Thymus (tissue), 11 donors: ENCODE measurements around the gene CACTIN. TPM values are rescaled to one million over a fixed set of nuclear protein-coding genes. Genes with fewer than 3 reads are reported as not detected.

Source experiments
- DNase-seq, 9 donors: peaks; one replicate each; pipeline ENCODE4 v3.0.0-alpha.2; 2013; ENCODE audit warnings: low spot score in 9 of 9, low read depth in 6 of 9, missing footprints in 1 of 9
- H3K27ac ChIP-seq, 2 donors: one replicate each; pipeline ENCODE4 v1.5.1; 2013; ENCODE audit warnings: control low read depth in 1 of 2, low read depth in 1 of 2, low read length in 1 of 2, mild to moderate bottlenecking in 1 of 2, moderate library complexity in 1 of 2
- H3K27me3 ChIP-seq, 2 donors: one replicate each; pipeline ENCODE4 v1.5.1; 2013; ENCODE audit warnings: low read length in 1 of 2; ENCODE audit not compliant: control insufficient read depth in 2 of 2, insufficient read depth in 1 of 2
- H3K36me3 ChIP-seq, 2 donors: one replicate each; pipeline ENCODE4 v1.5.1; 2013; ENCODE audit warnings: low read length in 1 of 2, mild to moderate bottlenecking in 1 of 2, moderate library complexity in 1 of 2; ENCODE audit not compliant: control insufficient read depth in 2 of 2, insufficient read depth in 2 of 2
- H3K4me1 ChIP-seq, 2 donors: one replicate each; pipeline ENCODE4 v1.5.1; 2013; ENCODE audit warnings: low read length in 2 of 2; ENCODE audit not compliant: control insufficient read depth in 2 of 2, insufficient read depth in 2 of 2
- H3K4me3 ChIP-seq, 2 donors: one replicate each; pipeline ENCODE4 v1.5.1; 2013; ENCODE audit warnings: low read length in 2 of 2, control low read depth in 1 of 2, mild to moderate bottlenecking in 1 of 2
- H3K9me3 ChIP-seq, 2 donors: one replicate each; pipeline ENCODE4 v1.5.1; 2013; ENCODE audit warnings: low read length in 1 of 2, mild to moderate bottlenecking in 1 of 2; ENCODE audit not compliant: control insufficient read depth in 2 of 2, insufficient read depth in 1 of 2
- WGBS: extraction: QIAGEN DNeasy Blood & Tissue Kit; methylation state at CpG from one replicate; pipeline ENCODE4 v1.1.7; 2013; 5-methylcytosine and 5-hydroxymethylcytosine counted together
- polyA plus RNA-seq: library from polyadenylated mRNA; stranded (reverse); fragments of 200-250 nt; gene quantifications from one replicate; pipeline ENCODE4 v1.2.3, GENCODE V29; 2013
- total RNA-seq: library from RNA; stranded (reverse); fragments of 120-200 nt; gene quantifications from one replicate; pipeline ENCODE4 v1.2.4, GENCODE V29; 2013
- donor health status: healthy.

The CACTIN gene
- total and polyA plus RNA-seq, 2 donors, result 20.4 to 24.4 TPM

- no peaks in the 10 kb centered on the region for H3K27me3 ChIP-seq
- H3K9me3 ChIP-seq, result peaks cover 0 to under 1% of the 10 kb centered on the region in 2 donors
- 96% methylated on average over 28 of the region's 28 CpGs for WGBS
- DNase-seq, result no peak
- H3K27ac ChIP-seq, result no peak overlapping the region
- no peak overlapping the region for H3K4me3 ChIP-seq
- no peaks in the 10 kb centered on the region for H3K4me1 ChIP-seq
- H3K36me3 ChIP-seq, result peaks cover 25 to 48% of the 10 kb centered on the region in 2 donors
Measured at GRCh38 chr19:3643674-3644313, 17.2 kb upstream of the CACTIN start.

GRCh38 chr19:3642987-3643673 lies 16.5 kb upstream of the CACTIN start:
- Histone ChIP-seq H3K9me3 (peaks cover 0 to 2% of the 10 kb centered on the region in 2 donors), H3K4me1 (no peaks in the 10 kb centered on the region), H3K27ac (no peak overlapping the region), H3K4me3 (no peak overlapping the region), H3K36me3 (peaks cover 31 to 49% of the 10 kb centered on the region in 2 donors), H3K27me3 (no peaks in the 10 kb centered on the region)
- WGBS, result 97% methylated on average over 36 of the region's 36 CpGs
- no peak for DNase-seq

- no peak for DNase-seq
- Histone ChIP-seq H3K27ac (no peak overlapping the region), H3K4me1 (no peaks in the 10 kb centered on the region), H3K27me3 (no peaks in the 10 kb centered on the region), H3K4me3 (no peak overlapping the region), H3K36me3 (peaks cover 33 to 52% of the 10 kb centered on the region in 2 donors), H3K9me3 (peaks cover 0 to 2% of the 10 kb centered on the region in 2 donors)
- WGBS, result 98% methylated on average over 17 of the region's 17 CpGs
Measured at GRCh38 chr19:3642296-3642695, 15.7 kb upstream of the CACTIN start.

GRCh38 chr19:3641515-3642269 lies 15.1 kb upstream of the CACTIN start:
- no peak for DNase-seq
- WGBS, result 98% methylated on average over 28 of the region's 28 CpGs
- Histone ChIP-seq H3K36me3 (peaks cover 33 to 55% of the 10 kb centered on the region in 2 donors), H3K27ac (no peak overlapping the region), H3K4me1 (no peaks in the 10 kb centered on the region), H3K9me3 (peaks cover 0 to 2% of the 10 kb centered on the region in 2 donors), H3K4me3 (no peak overlapping the region), H3K27me3 (no peaks in the 10 kb centered on the region)

- H3K9me3 ChIP-seq, result peaks cover 0 to 2% of the 10 kb centered on the region in 2 donors
- 97% methylated on average over 13 of the region's 13 CpGs for WGBS
- H3K4me3 ChIP-seq, result no peak overlapping the region
- peaks cover 29 to 41% of the 10 kb centered on the region in 2 donors for H3K36me3 ChIP-seq
- H3K27me3 ChIP-seq, result no peaks in the 10 kb centered on the region
- H3K4me1 ChIP-seq, result no peaks in the 10 kb centered on the region
- no peak overlapping the region for H3K27ac ChIP-seq
- no peak for DNase-seq
Measured at GRCh38 chr19:3639479-3639878, 12.9 kb upstream of the CACTIN start.

GRCh38 chr19:3638208-3639193 lies 11.9 kb upstream of the CACTIN start:
- no peak overlapping the region for H3K27ac ChIP-seq
- 97% methylated on average over 55 of the region's 55 CpGs for WGBS
- DNase-seq, result no peak
- H3K4me1 ChIP-seq, result no peaks in the 10 kb centered on the region
- no peak overlapping the region for H3K4me3 ChIP-seq
- peaks cover 0 to 2% of the 10 kb centered on the region in 2 donors for H3K9me3 ChIP-seq
- no peaks in the 10 kb centered on the region for H3K27me3 ChIP-seq
- peaks cover 29 to 39% of the 10 kb centered on the region in 2 donors for H3K36me3 ChIP-seq

GRCh38 chr19:3637621-3638020 lies 11.0 kb upstream of the CACTIN start:
- Histone ChIP-seq H3K9me3 (peaks cover 0 to 2% of the 10 kb centered on the region in 2 donors), H3K27me3 (no peaks in the 10 kb centered on the region), H3K27ac (no peak overlapping the region), H3K36me3 (peaks cover 24 to 36% of the 10 kb centered on the region in 2 donors), H3K4me3 (no peak overlapping the region), H3K4me1 (no peaks in the 10 kb centered on the region)
- DNase-seq, result no peak
- 96% methylated on average over 23 of the region's 23 CpGs for WGBS

GRCh38 chr19:3636962-3637361 lies 10.4 kb upstream of the CACTIN start:
- peaks cover 24 to 42% of the 10 kb centered on the region in 2 donors for H3K36me3 ChIP-seq
- H3K27ac ChIP-seq, result no peak overlapping the region
- 98% methylated on average over 20 of the region's 20 CpGs for WGBS
- H3K4me3 ChIP-seq, result no peak overlapping the region
- H3K27me3 ChIP-seq, result no peaks in the 10 kb centered on the region
- no peak for DNase-seq
- H3K4me1 ChIP-seq, result no peaks in the 10 kb centered on the region
- peaks cover 0 to 2% of the 10 kb centered on the region in 2 donors for H3K9me3 ChIP-seq
